ENCODE data around the gene ANXA9.

GRCh38 chr1:151005729-151006319 is 23.7 kb downstream of the ANXA9 start:
- no peak for TF ChIP-seq SALL2 (tag by site-specific recombination; IDR thresholded peaks at IDR 0.05; ENCODE audit: borderline replicate concordance)
- no peak for TF ChIP-seq REST (tag by site-specific recombination; IDR thresholded peaks at IDR 0.05)
- TF ChIP-seq GLI2 (tag by site-specific recombination; IDR thresholded peaks at IDR 0.05; ENCODE audit: borderline replicate concordance, low read depth), result no peak
- no peak for TF ChIP-seq CTCF (tag by site-specific recombination; IDR thresholded peaks at IDR 0.05)
- TF ChIP-seq SETDB1 (IDR thresholded peaks at IDR 0.05; ENCODE audit: insufficient read length, low read length), result no peak
- TF ChIP-seq YY1 (tag by site-specific recombination; IDR thresholded peaks at IDR 0.05), result no peak
- TF ChIP-seq ZFP3 (tag by site-specific recombination; IDR thresholded peaks at IDR 0.05; ENCODE audit: low read depth), result no peak
- TF ChIP-seq ZNF449 (tag by site-specific recombination; IDR thresholded peaks at IDR 0.05), result no peak
- TF ChIP-seq RBAK (tag by site-specific recombination; IDR thresholded peaks at IDR 0.05), result no peak
- no peak for TF ChIP-seq ZBTB17 (tag by site-specific recombination; IDR thresholded peaks at IDR 0.05)
- no peak for TF ChIP-seq ZNF175 (tag by site-specific recombination; IDR thresholded peaks at IDR 0.05)
- no peak for TF ChIP-seq MYNN (tag by site-specific recombination; IDR thresholded peaks at IDR 0.05; ENCODE audit: borderline replicate concordance)
